CD4-positive, alpha-beta T cell treated with Interleukin-17A for 4 hours (primary cell): ENCODE data around the gene TRIM66.

Source experiments
- DNase-seq: peaks from one replicate; pipeline ENCODE4 v3.0.0-alpha.2; 2020; ENCODE audit warnings: mixed read lengths

TRIM66 gene

GRCh38 chr11:8682303-8683114 lies at the start of gene TRIM66, which contains the start of gene RPL27A:
TRIM66 (minus strand) TSS chr11:8682665; CDS start chr11:8672274, 10,391 bp downstream.
RPL27A (plus strand) TSS chr11:8682792; CDS start chr11:8682814, 22 bp downstream.
- peak; percentile 99 for DNase-seq

GRCh38 chr11:8731647-8732323 lies 49.3 kb upstream of the TRIM66 start:
- DNase-seq = no peak

- DNase-seq = no peak
Measured at GRCh38 chr11:8730697-8731020, 48.2 kb upstream of the TRIM66 start.

GRCh38 chr11:8729837-8730696 lies 47.6 kb upstream of the TRIM66 start:
- no peak for DNase-seq

GRCh38 chr11:8729067-8729466 lies 46.6 kb upstream of the TRIM66 start:
- DNase-seq = no peak

GRCh38 chr11:8728563-8728962 lies 46.1 kb upstream of the TRIM66 start:
- no peak for DNase-seq

- DNase-seq = no peak
Measured at GRCh38 chr11:8726395-8726794, 43.9 kb upstream of the TRIM66 start.

- DNase-seq = no peak
Measured at GRCh38 chr11:8724682-8725081, 42.2 kb upstream of the TRIM66 start.

- DNase-seq = no peak
Measured at GRCh38 chr11:8723711-8724110, 41.2 kb upstream of the TRIM66 start.

GRCh38 chr11:8722809-8723208 lies 40.3 kb upstream of the TRIM66 start:
- DNase-seq = no peak

GRCh38 chr11:8721609-8722500 lies 39.4 kb upstream of the TRIM66 start:
- DNase-seq = no peak

- DNase-seq = no peak
Measured at GRCh38 chr11:8720868-8721608, 38.6 kb upstream of the TRIM66 start.

GRCh38 chr11:8720352-8720751 lies 37.9 kb upstream of the TRIM66 start:
- DNase-seq = no peak

- DNase-seq = no peak
Measured at GRCh38 chr11:8719721-8720120, 37.3 kb upstream of the TRIM66 start.

GRCh38 chr11:8719211-8719649 lies 36.8 kb upstream of the TRIM66 start:
- no peak for DNase-seq

GRCh38 chr11:8717876-8718753 lies 35.6 kb upstream of the TRIM66 start:
- DNase-seq = no peak

GRCh38 chr11:8717544-8717875 lies 35.0 kb upstream of the TRIM66 start:
- DNase-seq = no peak

GRCh38 chr11:8715501-8715900 lies 33.0 kb upstream of the TRIM66 start:
- no peak for DNase-seq

- no peak for DNase-seq
Measured at GRCh38 chr11:8714622-8715225, 32.3 kb upstream of the TRIM66 start.
